HepG2 (cell line): ENCODE data around the gene SLC2A10.

Experiments
- ASH2L ChIP-seq: fragments of 300-600, 200-600 bp; sonication (generic); IDR thresholded peaks from 2 replicates; pipeline ENCODE4 v1.7.0; 2017; ENCODE audit warnings: low read depth, mild to moderate bottlenecking, moderate library complexity, mixed read lengths, low read length; ENCODE audit not compliant: insufficient read length
- CHD4 ChIP-seq: fragments of 200-600 bp; sonication (generic); IDR thresholded peaks from 2 replicates; pipeline ENCODE4 v1.7.0; 2017; ENCODE audit warnings: mild to moderate bottlenecking, low read length, borderline replicate concordance
- CTCF ChIP-seq: sonication (generic); formaldehyde crosslinking; IDR thresholded peaks from 2 replicates; pipeline ENCODE4 v1.5.0; 2020; ENCODE audit warnings: mild to moderate bottlenecking, missing genetic modification reagents, moderate library complexity
- E2F1 ChIP-seq: sonication (generic); formaldehyde crosslinking; IDR thresholded peaks from 2 replicates; pipeline ENCODE4 v1.5.0; 2020; ENCODE audit warnings: missing genetic modification reagents
- FUBP1 ChIP-seq: sonication (generic); formaldehyde crosslinking; IDR thresholded peaks from 2 replicates; pipeline ENCODE4 v1.5.1; 2020; ENCODE audit warnings: missing genetic modification reagents, mild to moderate bottlenecking, borderline replicate concordance
- POGZ ChIP-seq: sonication (generic); formaldehyde crosslinking; IDR thresholded peaks from 2 replicates; pipeline ENCODE4 v1.4.0; 2020; ENCODE audit warnings: mild to moderate bottlenecking, missing genetic modification reagents
- POLR2A ChIP-seq, 2 experiments: IDR thresholded peaks; 2 replicates each; pipeline ENCODE4 v1.6.1; 2011; ENCODE audit warnings: low read depth in 2 of 2, low read length in 2 of 2, mild to moderate bottlenecking in 1 of 2, moderate library complexity in 1 of 2; ENCODE audit not compliant: insufficient read depth in 1 of 2
- REST ChIP-seq, 2 experiments: IDR thresholded peaks; 2 replicates each; pipeline ENCODE4 v1.6.1; 2011 to 2012; ENCODE audit warnings: low read length in 2 of 2, borderline replicate concordance in 1 of 2, low read depth in 1 of 2, mild to moderate bottlenecking in 1 of 2, moderate library complexity in 1 of 2
- ZNF280D ChIP-seq: sonication (generic); formaldehyde crosslinking; IDR thresholded peaks from 2 replicates; pipeline ENCODE4 v1.5.1; 2020; ENCODE audit warnings: mild to moderate bottlenecking, missing genetic modification reagents
- ZSCAN20 ChIP-seq: sonication (generic); formaldehyde crosslinking; IDR thresholded peaks from 2 replicates; pipeline ENCODE4 v1.4.0; 2020; ENCODE audit warnings: missing genetic modification reagents, mild to moderate bottlenecking, borderline replicate concordance

GRCh38 chr20:46671866-46672542, 37.4 kb upstream of the SLC2A10 start:
- TF ChIP-seq REST (IDR thresholded peaks at IDR 0.05; ENCODE audit: borderline replicate concordance in 1 of 2, low read depth in 1 of 2, low read length in 2 of 2) (no peak), CTCF (CRISPR knock-in tag) (no peak), FUBP1 (CRISPR knock-in tag) (peak; percentile 83; the same call in 1 of the 2 replicates), E2F1 (no peak), CHD4 (no peak), POLR2A (IDR thresholded peaks at IDR 0.05; ENCODE audit: insufficient read depth in 1 of 2, low read depth in 2 of 2, low read length in 2 of 2) (no peak), ASH2L (no peak), ZSCAN20 (CRISPR knock-in tag) (no peak), ZNF280D (CRISPR knock-in tag) (no peak), POGZ (no peak)
